Endothelial cell of hepatic sinusoid (primary cell): ENCODE data around the gene BCKDHB.
"Not testable (repeated sequence)": the region's sequence is repeated elsewhere in the genome, so short reads cannot be mapped to it uniquely, and the experiment has no call there.

Source experiments
- in situ Hi-C: cut with HindIII; loops from 2 replicates; pipeline ENCODE4 v1.10.0; 2017; ENCODE audit warnings: low sequenced_read_pairs

The BCKDHB gene

DNA sequence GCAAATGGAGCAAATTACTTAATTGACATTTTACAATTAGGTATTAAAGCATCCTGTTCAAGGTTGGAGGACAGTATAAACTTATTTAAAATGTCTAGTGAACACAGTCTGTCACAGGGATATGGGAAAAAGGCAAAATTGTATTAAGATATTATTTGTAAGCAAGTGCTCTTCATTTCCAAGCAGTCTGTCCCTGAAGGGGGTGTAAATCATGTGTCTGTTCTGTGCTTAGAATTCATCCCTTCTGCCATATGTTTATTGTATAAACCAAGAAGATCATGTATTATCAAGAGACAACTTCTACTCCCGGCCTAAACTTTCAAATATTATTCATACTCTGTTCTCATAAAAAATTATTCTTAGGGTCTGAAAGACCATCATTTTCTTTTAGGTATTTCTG is 144.8 kb downstream of the BCKDHB start:
- in situ Hi-C loops = no loop called here

DNA sequence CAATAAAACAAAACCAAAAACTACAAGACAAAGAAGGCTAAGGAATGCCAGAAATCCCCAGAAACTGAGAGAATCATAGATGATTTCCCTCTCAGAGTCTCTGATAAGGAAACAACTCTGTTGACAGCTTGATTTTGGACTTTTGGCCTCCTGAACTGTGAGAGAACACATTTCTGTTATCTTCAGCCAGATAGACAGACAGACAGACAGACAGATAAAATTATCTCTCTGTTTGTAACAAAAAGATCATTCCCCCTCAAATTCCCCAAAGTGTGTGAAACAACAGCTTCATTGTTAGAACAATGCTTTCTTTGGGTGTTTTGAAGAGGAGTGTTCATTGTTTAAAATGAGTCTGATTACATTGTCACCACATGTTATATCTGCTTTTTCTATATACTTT is 148.2 kb downstream of the BCKDHB start:
- in situ Hi-C loops = no loop called here

DNA sequence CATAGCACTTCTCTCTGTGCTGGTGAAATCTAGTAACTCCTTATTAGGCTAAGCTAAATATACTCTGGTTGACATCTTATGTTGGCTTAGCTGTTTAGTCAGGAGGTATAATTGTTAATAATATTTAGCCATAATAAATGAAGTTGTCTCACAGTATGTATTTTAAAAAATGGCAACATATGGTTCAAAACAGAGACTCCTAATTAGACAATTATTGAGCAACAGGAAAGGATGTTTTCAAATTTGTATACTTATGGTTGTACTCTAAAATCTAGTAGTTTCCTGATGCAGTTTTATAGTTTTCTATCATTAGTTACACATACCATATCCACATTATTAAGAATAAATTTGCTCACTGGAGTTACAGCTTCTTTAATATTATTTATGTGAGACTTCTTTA is 150.2 kb downstream of the BCKDHB start:
- in situ Hi-C loops = no loop called here

DNA sequence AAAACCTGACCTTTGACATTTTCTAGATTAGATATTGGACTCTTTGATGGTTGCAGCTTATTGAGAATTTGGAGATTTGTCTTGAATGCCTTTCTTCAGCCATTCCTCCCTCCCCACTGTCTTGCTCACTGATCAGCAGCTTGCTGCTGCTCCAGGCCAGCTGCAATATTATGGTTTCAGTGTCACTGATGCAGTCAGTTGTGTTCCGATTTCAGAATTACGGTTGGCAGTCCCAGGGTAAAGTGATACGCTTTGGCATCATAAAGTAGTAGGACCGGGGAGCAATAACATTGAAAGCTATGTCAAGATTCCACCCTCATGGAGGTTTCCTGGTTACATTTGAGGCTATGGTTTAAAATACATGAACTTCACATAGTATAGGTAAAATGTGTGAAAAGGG is 152.6 kb downstream of the BCKDHB start:
- in situ Hi-C loops = no loop called here

DNA sequence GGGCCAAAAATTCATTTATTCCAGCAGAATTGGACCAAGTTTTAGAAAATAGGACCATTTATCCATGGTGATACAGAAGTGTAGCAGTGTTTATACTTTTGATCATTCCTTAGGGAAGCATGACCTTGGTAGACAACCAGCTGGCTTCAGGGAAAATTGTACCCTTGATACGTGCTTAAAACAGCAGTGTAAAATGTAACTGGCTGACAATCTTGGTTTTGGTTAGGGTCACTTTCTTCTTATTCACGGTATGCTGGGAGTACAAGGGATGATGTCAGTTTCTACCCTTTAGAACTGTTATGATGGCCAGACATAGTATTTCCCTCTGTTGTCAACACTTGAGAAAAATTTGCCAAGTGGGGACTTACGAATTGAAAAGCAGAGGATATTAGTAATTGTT is 157.1 kb downstream of the BCKDHB start:
- in situ Hi-C loops = no loop called here

DNA sequence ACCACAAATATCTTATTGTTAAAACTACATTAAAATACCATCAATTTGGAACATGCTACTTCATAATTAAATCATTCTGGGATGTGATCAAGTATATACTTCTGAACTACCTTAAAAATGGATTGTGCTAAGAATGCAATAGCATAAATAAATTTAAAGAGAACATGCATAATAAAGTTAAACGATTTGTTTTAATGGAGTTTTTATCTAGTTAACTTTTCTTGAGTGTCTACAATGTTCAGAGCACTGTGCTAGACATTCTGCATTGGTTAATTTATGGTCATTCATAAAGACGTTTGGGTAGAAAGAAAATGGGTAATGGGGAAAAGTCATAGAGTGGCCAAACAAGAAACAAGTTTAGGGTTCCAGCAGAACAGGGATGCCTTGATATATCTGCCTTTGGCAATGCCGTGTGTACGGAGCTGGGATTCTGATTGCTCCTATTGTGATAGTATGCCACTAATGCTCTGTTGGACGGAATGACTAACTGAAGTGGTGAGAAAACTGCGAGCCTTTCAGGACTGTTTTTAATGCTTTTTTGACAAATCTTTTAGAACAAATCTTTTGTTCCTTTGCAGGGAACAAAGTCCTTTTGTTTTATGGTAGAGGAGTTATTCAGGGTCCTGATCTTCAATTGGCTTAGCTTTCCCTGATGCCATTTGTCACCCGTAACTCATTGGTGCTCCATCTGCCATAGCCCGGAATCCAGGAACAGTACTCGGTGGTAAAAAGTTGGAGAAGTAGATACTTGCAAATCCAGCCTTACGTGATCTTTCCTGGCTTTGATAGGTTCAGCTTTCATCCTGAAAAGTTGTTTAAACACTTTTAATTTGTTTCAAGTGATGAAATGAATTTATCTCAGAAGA is 162.6 kb downstream of the BCKDHB start:
- in situ Hi-C loops = no loop called here

DNA sequence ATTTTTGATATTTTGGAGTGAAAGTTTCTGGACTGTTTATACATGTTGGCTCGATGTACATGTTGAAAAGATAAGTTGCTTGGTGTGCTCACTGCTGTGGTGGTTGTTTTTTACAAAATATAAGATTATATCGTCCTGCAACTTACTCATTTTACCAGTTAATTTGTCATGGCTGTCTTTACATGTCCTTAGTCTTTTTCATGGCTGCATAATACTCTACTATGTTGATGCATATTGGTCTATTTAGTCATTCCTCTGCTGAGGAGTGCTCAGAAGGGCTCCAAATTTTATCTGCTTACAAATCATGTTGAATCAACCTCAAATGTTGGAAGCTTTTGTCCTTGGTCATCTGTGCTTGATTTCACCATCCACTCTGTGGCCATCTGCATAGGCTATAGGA is 164.6 kb downstream of the BCKDHB start:
- in situ Hi-C loops = no loop called here

DNA sequence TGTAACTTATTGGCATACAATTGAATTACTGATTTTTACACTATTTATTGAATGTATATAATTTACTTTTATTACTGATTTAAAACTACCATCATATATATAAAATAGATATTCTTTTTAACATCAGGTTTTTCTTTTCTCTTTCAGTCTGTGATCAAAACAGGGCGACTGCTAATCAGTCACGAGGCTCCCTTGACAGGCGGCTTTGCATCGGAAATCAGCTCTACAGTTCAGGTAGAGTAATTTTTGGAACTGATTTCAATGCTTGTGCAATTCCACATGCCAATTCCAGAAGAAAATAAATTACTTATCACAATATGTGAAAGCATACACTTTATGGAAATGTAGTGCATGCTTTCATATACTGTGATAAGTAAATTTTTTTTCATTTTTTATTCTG is 166.5 kb downstream of the BCKDHB start:
- in situ Hi-C loops = no loop called here

DNA sequence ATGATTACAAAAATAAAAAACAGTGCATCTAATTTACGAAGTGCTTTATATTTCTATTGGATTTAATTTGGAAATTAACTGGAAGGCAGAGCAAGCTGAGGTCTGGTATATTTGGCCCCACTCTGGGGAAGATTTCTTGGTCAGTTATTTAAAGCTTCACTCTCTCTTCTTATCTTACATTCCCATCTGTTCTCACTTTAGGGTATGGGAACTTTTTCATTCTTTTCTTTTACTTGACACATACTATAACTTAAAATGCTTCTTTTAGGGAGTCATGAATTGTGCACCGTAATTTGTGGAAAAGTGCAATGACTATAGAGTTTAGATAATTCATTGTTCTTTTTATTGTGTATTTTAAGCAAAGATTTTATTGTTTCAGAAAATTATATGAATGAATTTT is 170.4 kb downstream of the BCKDHB start:
- in situ Hi-C loops = no loop called here

DNA sequence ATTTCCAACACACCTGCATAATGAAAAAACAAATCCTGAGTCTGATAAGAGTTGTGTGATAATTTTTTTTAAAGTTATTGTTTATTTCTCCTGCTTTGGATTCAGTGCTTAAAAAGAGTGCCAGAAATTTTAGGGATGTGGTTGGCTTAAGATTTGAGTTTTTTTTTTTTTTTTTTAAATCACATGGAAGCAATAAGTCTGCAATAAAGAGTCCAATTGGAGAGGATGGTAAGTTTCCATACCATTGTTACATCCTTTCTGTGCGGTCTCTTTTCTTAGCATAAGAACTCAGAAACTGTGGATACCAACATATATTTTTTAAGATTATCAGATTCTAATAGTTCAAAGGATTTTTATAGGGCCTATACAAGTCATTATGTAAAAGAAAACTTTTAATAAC is 171.0 kb downstream of the BCKDHB start:
- in situ Hi-C loops = no loop called here

DNA sequence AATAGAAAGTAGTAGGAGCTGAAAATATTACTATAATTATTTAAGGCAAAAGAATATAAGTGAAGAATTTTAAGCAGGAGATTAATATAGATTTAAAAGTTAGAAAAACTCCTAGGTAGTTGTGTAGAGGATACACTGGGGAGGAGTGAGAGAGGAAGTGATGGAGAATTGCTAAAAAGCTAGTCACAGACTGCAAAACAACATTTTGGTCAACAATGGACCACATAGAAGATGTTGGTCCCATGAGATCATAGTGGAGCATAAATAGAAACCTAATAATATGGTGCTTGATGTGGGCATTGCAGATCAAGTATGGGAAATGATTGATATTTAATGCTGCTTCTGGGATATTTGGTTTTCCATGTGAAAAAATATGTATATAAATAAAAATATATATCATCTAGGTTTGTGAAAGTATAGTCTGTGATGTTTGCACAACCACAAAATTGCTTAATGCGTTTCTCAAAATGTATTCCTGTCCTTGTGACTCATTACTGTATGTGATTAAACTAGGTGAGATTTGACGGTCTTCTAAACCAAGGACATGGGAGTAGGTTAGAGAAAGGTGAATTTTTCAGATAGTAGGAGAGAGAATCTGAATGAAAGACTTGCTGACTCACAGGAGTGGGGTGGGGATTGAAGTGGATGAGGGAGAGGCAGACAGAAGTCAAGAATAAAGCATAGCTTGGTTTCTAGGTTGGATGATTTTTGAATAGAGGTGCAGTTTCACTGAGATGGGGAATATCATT is 174.0 kb downstream of the BCKDHB start:
- in situ Hi-C loops = no loop called here

DNA sequence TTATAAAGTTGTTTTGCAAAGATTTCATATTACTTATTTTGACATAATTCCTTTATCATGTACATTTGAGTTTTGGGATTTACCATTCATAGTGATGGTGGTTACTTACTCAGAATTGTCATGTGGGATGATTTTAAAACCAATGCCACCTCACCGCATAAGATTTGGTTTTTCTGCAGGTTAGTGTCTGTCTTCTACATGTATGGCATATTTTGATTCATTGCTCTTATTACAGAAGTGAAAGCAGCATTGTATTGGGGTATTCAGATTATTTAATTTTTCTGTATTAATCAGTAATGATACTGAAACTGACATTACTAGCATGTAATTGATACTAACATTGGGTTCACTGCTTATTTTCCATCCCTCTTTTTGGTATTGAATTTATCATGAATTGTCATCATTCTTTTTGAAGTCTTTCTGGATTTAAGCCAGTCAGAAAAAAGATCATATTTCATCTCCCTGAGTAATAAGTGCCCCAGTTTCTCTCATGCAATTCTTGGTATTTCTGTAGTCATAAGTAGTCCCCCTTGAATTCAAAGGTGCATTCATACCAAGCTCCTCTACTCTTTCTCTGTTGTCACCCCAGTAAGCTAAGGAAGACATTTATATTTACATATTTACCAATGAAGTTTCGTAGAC is 176.6 kb downstream of the BCKDHB start:
- in situ Hi-C loops = no loop called here

DNA sequence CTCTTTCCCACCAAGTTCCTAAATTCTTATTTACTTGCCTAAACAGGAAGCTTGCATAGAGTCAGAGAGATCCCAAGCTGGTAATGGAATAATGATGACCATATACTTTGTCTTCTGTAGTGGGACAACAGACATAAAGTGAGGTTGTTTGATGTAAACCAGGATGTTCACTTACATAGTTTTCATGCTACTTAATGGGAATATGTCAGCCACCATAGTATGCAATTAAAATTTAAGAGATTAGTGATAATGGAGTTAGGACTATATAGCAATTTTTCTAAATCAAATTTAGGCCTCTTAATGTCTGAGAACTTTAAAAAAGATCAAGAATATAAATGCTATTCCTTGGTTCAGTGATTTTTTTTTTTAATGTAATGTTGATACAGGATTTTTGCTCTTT is 180.6 kb downstream of the BCKDHB start:
- in situ Hi-C loops = no loop called here

DNA sequence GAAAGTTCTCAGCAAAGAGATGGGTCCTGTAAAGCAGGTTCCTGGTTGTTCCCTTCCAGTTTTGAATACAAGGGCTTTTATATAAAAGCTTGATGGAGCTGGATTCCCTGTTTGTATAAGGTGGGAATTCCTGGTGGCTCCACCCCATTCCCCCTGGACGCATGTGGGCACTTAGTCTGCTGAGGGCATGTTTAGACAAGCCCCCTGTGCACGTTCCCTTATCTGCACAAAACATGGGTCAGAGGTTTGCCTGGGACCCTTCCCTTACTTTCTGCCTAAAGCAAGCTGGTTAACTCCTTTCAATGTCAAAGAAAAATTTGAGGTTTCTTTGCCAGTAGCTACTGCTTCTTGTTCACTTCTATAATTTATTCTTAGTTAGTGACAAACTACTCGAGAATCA is 181.1 kb downstream of the BCKDHB start:
- in situ Hi-C loops = no loop called here

DNA sequence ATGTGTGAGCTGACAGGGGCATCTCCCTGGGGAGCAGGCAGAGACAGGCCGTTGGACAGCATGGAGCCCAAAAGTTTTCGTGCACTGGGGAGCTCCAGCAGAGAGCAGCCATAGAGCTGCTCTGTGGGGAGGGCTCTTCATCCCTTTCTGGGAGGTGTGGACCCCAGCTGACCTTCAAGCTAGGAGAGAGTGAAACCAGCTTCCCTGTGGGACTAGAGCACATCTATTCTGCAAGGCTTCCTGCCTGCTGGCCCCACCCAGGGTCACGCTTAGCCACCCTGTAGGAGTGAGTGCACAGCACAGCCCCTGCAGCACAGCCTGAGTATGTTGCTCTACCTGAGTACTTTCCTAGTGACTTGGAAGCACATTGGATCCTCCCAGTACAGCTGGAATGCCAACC is 183.3 kb downstream of the BCKDHB start:
- in situ Hi-C loops = no loop called here

DNA sequence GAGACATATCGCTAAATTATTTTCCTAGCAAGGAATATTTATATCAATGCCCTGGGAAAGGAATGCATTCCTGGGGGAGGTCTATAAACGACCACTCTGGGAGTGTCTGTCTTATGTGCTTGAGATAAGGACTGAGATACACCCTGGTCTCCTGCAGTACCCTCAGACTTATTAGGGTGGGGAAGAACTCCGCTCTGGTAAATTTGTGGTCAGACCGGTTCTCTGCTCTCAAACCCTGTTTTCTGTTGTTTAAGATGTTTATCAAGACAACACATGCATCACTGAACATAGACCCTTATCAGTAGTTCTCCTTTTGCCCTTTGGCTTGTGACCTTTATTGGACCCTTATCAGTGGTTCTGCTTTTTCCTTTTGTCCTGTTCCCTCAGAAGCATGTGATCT is 188.1 kb downstream of the BCKDHB start:
- in situ Hi-C loops = not testable (repeated sequence)

DNA sequence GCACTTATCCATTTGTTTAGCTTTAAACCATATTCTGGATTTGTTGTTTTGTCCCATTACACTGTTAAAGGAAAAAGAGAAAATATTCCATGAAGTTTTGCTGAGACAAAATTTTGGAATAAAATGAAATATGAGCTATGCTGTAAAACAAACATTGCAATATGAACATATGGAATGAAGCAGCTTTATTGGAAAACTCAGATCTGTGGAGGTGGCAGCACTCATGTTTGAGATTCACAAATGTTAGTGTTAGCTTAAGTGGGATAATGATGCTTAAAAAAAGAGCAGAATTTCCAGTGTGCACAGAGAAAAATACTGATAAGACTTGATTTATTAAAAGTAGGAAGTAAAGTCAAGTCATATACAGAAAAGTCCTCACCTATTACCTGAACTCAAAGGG is 196.2 kb downstream of the BCKDHB start:
- in situ Hi-C loops = no loop called here

DNA sequence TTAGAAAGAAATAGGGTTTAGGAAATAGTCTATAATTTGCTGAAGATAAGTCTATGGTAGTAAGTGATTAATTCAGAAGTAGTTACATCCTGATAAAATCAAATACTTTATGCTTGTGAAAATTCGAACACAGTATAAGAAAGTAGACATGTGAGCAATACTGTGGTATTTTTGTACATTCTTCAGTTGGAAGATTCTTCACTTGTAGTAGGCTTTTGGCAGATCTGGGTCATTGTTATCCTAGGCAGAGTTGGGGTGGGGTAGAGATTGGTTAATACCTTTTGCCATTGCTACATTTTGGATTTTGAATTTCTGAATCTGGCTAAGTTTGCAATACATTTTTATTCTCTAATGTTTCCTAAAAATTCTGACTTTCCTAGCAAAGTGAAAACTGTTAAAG is 197.5 kb downstream of the BCKDHB start:
- in situ Hi-C loops = no loop called here

DNA sequence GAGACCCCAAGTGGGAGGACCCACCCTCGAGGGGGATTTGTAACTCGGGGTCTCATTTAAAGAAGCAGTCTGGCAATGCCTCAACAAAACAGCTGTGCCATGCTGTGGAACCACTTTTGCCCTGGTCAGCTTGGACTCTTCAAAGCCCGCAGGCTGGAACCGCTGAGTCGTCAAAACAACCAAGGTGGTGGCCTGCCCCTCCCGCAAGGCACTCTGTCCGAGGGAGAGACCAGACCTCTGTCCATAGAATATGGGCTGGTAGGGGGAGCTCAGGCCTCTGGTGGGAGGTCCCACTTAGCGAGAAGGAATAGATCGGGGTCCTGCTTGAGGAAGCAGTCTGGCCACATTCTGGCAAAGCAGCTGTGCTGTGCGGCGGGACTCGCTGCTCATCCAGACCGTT is 208.1 kb downstream of the BCKDHB start:
- in situ Hi-C loops = no loop called here

DNA sequence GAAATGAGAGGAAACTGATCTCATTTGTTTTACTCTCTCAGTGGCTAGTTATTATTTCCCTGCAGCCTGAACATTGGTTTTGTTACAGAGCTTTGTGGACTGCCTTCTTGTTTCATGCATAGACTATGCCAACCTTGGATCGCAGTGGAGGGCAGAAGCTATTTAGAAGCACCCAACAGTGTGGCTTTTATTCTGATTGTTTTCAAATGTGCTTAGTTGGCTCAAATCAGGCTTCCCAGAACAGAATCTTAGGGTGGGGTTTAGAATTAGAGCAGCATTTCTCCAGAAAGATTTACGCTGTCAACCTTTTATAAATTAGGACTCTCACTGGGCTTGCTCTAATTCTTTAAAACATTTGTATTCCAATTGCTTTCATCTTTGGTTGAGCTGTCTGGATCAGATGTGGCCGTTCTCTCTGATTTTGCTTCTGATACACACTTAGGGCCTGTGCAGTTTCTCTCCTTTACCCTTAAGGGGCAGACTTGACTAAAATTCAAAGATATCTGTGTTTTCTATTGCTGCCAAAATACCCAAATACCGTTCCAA is 210.3 kb downstream of the BCKDHB start:
- in situ Hi-C loops = no loop called here

DNA sequence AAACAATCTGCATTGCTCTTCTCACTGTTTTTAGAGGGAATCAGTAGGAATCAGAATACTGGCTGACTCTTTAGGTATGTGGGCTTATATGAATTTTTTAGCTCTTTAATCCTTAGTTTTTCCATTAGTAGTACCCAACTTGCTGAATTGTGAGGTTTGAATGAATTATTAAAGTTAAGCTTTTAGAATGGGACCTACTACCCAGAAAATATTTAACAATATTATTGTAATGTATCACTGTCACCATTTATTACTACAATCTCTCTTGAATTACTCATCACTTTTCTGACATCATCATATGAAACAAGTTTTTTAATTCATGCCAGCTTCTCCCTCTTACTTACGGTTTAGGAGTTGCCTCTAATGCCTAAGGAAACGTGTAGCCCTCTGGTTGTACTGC is 212.7 kb downstream of the BCKDHB start:
- in situ Hi-C loops = no loop called here

DNA sequence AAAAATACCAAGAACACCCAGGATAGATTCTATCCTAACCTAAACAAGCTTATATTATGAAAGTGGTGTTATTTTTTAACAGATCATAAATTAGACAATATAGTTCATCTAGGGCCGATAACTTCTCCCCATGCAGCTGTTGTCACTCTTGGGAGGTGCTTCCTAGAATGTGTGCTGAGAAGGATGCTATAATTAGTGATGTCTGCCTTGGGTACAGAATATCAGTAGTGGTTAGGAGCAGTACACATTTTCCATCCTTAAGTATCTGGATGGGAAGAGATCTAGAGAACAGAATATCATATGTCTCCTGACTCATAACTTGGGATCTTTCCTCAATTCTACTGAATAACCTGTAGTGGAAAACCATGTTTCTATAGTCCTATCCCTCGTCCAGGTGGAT is 214.5 kb downstream of the BCKDHB start:
- in situ Hi-C loops = no loop called here
